PC-3 (cell line): ENCODE measurements around the gene BAIAP2L2. TPM values are rescaled to one million over a fixed set of nuclear protein-coding genes. Genes with fewer than 3 reads are reported as not detected.

Source experiments
- ATAC-seq: fragments of 200-7000 bp; cut with Tn5 transposase; 2 replicates; pipeline ENCODE4 v1.9.1; 2020; ENCODE audit warnings: mild to moderate bottlenecking, moderate library complexity
- BruUV-seq: library from RNA; stranded (reverse); fragments of 400-500 nt; replicated peaks from 2 replicates; lab custom pipeline; 2021; lab: Mats Ljungman, UMichigan
- CTCF ChIA-PET: fragments of 300-600 bp; sonication (Branson Sonifier 250); formaldehyde crosslinking; loops from one replicate; lab custom pipeline; 2022; ENCODE audit warnings: antibody characterized with exemption; lab: Charles Lee
- POLR2A ChIA-PET: fragments of 300-600 bp; sonication (Branson Sonifier 250); formaldehyde crosslinking; loops from one replicate; lab custom pipeline; 2022; ENCODE audit warnings: antibody characterized with exemption; ENCODE audit not compliant: unreplicated experiment; lab: Charles Lee
- DNase-seq: peaks from one replicate; pipeline ENCODE4 v3.0.0-alpha.2; 2015
- H2AFZ ChIP-seq: fragments of 300-600 bp; sonication (generic); 2 replicates; pipeline ENCODE4 v1.6.0; 2016; ENCODE audit warnings: antibody characterized with exemption, low read length
- H3F3A ChIP-seq: fragments of 300-600 bp; sonication (generic); one replicate; pipeline ENCODE4 v1.6.0; 2017; ENCODE audit warnings: antibody characterized with exemption, low read length, control low read depth, mild to moderate bottlenecking; ENCODE audit not compliant: unreplicated experiment
- H3K27ac ChIP-seq: fragments of 300-600 bp; sonication (generic); 2 replicates; pipeline ENCODE4 v1.5.1; 2016; ENCODE audit warnings: mild to moderate bottlenecking, low read length
- H3K27me3 ChIP-seq: fragments of 300-600 bp; sonication (generic); 2 replicates; pipeline ENCODE4 v1.6.1; 2016; ENCODE audit warnings: low read length, mixed read lengths
- H3K36me3 ChIP-seq: fragments of 300-600 bp; sonication (generic); 2 replicates; pipeline ENCODE4 v1.6.1; 2016; ENCODE audit warnings: low read depth, mixed run types, low read length, mixed read lengths
- H3K4me1 ChIP-seq: fragments of 300-600 bp; sonication (generic); 2 replicates; pipeline ENCODE4 v1.5.1; 2016; ENCODE audit warnings: low read length; ENCODE audit not compliant: insufficient read depth
- H3K4me2 ChIP-seq: fragments of 300-600 bp; sonication (generic); 2 replicates; pipeline ENCODE4 v1.6.0; 2016; ENCODE audit warnings: low read length
- H3K4me3 ChIP-seq: fragments of 300-600 bp; sonication (generic); 2 replicates; pipeline ENCODE4 v1.5.1; 2016; ENCODE audit warnings: mild to moderate bottlenecking, low read length, mixed read lengths
- H3K79me2 ChIP-seq: fragments of 300-600 bp; sonication (generic); 2 replicates; pipeline ENCODE4 v1.6.1; 2017; ENCODE audit warnings: low read length, mixed read lengths
- H3K9ac ChIP-seq: fragments of 300-600 bp; sonication (generic); 2 replicates; pipeline ENCODE4 v1.6.0; 2016; ENCODE audit warnings: mild to moderate bottlenecking, low read length
- H3K9me2 ChIP-seq: fragments of 300-600 bp; sonication (generic); replicated peaks from 2 replicates; pipeline ENCODE4 v1.6.1; 2016; ENCODE audit warnings: mixed run types, low read length, mixed read lengths
- H3K9me3 ChIP-seq: fragments of 300-600 bp; sonication (generic); 2 replicates; pipeline ENCODE4 v1.6.1; 2016; ENCODE audit warnings: low read length, mixed read lengths
- H4K20me1 ChIP-seq: fragments of 300-600 bp; sonication (generic); 2 replicates; pipeline ENCODE4 v1.6.1; 2016; ENCODE audit warnings: low read length, mixed read lengths
- EZH2 ChIP-seq: fragments of 300-600 bp; sonication (generic); IDR thresholded peaks from one replicate; pipeline ENCODE4 v1.6.1; 2017; ENCODE audit warnings: antibody characterized with exemption, mild to moderate bottlenecking, low read length; ENCODE audit not compliant: unreplicated experiment
- EZH2phosphoT487 ChIP-seq: fragments of 300-600 bp; sonication (generic); IDR thresholded peaks from 2 replicates; pipeline ENCODE4 v1.6.1; 2018; ENCODE audit warnings: mild to moderate bottlenecking, antibody characterized with exemption, low read length, borderline replicate concordance
- intact Hi-C: fragments of 100-400 bp; cut with micrococcal nuclease; formaldehyde crosslinking; loops from 2 replicates; pipeline ENCODE4 v1.9.0; 2023
- total RNA-seq: library from RNA; depleted of rRNA; stranded (reverse); fragments of >200 nt; gene quantifications from 2 replicates; pipeline ENCODE4 v1.2.3, GENCODE V29; 2014
- TF ChIP-seq, protein P1 (sequence below): fragments of 300-600 bp; sonication (generic); conservative IDR thresholded peaks from 2 replicates; pipeline ENCODE4 v1.5.1; 2017; ENCODE audit warnings: antibody characterized with exemption, low read depth, mild to moderate bottlenecking, low read length

The BAIAP2L2 gene
- total RNA-seq, 1 experiment from 2014 or later = 0.80 TPM

DNA sequence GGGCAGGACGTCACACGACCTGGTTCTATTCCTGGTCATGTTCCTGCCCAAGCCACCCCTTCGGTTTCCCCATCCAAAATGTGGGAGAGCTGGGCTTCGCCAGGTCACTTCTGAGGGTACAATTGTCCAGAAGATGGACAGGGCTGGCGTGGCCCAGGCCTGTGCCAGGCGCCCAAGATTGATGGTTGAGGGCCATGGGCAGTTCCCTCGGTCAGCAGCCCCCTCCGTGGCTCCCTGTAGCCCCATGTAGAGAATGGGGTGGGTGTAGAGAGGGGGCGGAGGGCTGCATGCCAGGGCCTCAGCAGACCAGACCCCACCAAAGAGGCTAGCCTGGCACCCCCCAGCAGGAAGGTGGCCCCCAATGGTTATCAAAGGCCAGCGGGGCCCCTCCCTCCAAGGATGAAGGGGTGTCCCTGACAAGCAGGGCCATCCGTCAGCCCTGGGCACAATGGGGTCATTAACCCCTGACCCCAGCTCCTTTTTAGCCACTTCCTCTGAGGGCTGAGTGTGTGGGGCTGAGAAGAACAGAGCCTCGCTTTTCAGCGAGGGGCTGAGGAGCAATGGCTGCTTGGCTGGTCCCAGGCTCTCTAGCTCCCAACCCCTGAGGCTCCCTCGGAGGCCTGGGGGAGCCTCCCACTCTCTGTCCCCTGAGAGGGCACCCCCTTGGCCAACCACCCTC lies 64.3 kb downstream of the BAIAP2L2 start:
- Histone ChIP-seq H3K9me2 (no peaks in the 10 kb centered on the region), H3K9ac (no peak overlapping the region), H3K4me3 (no peak overlapping the region), H3K27me3 (no peaks in the 10 kb centered on the region), H3K9me3 (no peaks in the 10 kb centered on the region), H3K36me3 (no peaks in the 10 kb centered on the region), H3F3A (no peaks in the 10 kb centered on the region), H4K20me1 (no peaks in the 10 kb centered on the region), H3K4me2 (no peak overlapping the region), H3K4me1 (no peaks in the 10 kb centered on the region), H2AFZ (no peak overlapping the region), H3K27ac (no peak overlapping the region), H3K79me2 (no peaks in the 10 kb centered on the region)
- BruUV-seq = no TSS peak
- DNase-seq (no peak), ATAC-seq (no peak)
- no peak for TF ChIP-seq EZH2
- POLR2A ChIA-PET = no interaction called here
- intact Hi-C loops = no loop called here
- CTCF ChIA-PET = no interaction called here

DNA sequence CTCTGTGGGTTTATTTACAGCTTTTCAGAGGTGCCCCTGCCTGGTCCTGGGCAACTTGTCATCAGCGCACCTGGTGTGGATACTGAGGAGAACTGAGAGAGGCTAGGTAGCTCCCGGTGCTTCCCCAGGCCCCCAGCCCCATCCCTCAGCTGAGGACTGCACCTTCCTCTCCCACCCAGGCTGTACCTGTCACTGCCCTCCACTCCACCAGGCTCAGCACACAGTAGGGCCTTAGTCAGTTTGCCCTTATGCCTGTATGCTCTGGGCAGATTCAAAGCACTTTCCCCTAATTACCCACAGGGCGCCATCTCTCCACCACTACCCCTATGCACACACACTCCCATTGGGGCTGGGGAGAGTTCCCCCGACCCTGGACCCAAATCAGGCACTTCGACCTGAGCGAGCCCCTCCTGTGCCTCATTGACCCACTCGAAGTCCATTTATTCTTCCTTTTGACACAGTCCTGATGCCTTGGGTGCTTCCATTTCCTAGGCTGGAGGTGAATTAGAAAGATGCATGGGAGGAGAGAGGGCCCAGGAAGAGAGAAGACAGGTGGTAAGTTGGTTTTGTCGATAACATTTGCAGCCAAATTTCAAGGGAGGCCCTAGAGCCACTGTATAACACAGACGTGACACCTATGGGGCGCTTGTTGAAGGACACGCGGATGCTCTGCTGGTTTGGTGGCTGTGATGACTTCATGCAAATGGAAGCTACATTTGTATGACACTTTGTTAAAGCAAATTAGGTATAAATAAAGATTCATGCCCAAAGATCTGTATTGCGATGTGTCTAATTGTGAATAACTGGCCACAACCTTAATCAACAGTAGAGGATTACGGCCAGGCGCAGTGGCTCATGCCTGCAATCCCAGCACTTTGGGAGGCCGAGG lies 67.1 kb downstream of the BAIAP2L2 start:
- no peak overlapping the region for H2AFZ ChIP-seq
- ATAC-seq (no peak), DNase-seq (no peak)
- no peaks in the 10 kb centered on the region for H3K4me1 ChIP-seq
- BruUV-seq = no TSS peak
- H3K27me3 ChIP-seq = no peaks in the 10 kb centered on the region
- H3K9ac ChIP-seq = no peak overlapping the region
- H3K9me3 ChIP-seq = no peaks in the 10 kb centered on the region
- no peak overlapping the region for H3K4me2 ChIP-seq
- H4K20me1 ChIP-seq = no peaks in the 10 kb centered on the region
- no peak for TF ChIP-seq EZH2
- TF ChIP-seq EZH2phosphoT487 = no peak
- TF ChIP-seq, protein P1, sequence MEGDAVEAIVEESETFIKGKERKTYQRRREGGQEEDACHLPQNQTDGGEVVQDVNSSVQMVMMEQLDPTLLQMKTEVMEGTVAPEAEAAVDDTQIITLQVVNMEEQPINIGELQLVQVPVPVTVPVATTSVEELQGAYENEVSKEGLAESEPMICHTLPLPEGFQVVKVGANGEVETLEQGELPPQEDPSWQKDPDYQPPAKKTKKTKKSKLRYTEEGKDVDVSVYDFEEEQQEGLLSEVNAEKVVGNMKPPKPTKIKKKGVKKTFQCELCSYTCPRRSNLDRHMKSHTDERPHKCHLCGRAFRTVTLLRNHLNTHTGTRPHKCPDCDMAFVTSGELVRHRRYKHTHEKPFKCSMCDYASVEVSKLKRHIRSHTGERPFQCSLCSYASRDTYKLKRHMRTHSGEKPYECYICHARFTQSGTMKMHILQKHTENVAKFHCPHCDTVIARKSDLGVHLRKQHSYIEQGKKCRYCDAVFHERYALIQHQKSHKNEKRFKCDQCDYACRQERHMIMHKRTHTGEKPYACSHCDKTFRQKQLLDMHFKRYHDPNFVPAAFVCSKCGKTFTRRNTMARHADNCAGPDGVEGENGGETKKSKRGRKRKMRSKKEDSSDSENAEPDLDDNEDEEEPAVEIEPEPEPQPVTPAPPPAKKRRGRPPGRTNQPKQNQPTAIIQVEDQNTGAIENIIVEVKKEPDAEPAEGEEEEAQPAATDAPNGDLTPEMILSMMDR = no peak
- H3K27ac ChIP-seq = no peak overlapping the region
- CTCF ChIA-PET = no interaction called here
- H3K79me2 ChIP-seq = no peaks in the 10 kb centered on the region
- no peaks in the 10 kb centered on the region for H3F3A ChIP-seq
- POLR2A ChIA-PET = no interaction called here
- no peak overlapping the region for H3K4me3 ChIP-seq
- no peaks in the 10 kb centered on the region for H3K36me3 ChIP-seq
- intact Hi-C loops = no loop called here
- no peaks in the 10 kb centered on the region for H3K9me2 ChIP-seq

DNA sequence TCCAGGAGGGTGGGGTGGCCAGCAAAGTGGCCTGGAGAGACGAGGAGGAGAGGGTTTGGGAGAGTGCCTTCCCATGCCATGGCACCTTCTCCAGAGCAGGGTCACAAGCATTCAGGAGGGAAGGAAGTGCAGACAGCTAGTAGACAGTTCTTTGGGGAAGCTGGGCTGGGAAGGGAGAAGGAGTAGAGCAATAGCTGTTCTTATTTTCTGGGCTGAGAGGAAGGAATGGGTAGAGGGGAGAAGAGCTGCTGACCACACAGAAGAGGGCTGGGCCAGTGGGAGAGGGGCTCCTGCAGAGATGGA lies 68.0 kb downstream of the BAIAP2L2 start:
- ATAC-seq = no peak
- Histone ChIP-seq H2AFZ (no peak overlapping the region), H3K4me3 (no peak overlapping the region), H3K9ac (no peak overlapping the region), H4K20me1 (no peaks in the 10 kb centered on the region), H3K79me2 (no peaks in the 10 kb centered on the region), H3K4me2 (no peak overlapping the region), H3F3A (no peaks in the 10 kb centered on the region), H3K27me3 (no peaks in the 10 kb centered on the region), H3K36me3 (no peaks in the 10 kb centered on the region), H3K9me2 (no peaks in the 10 kb centered on the region), H3K9me3 (no peaks in the 10 kb centered on the region), H3K4me1 (no peaks in the 10 kb centered on the region), H3K27ac (no peak overlapping the region)
- no TSS peak for BruUV-seq
- ChIA-PET CTCF (no interaction called here), POLR2A (no interaction called here)
- intact Hi-C loops = no loop called here
- TF ChIP-seq EZH2 (no peak), EZH2phosphoT487 (no peak)
- TF ChIP-seq, protein P1 = no peak
- DNase-seq = no peak
